ENCODE data around the gene LEMD2. TPM values are rescaled to one million over a fixed set of nuclear protein-coding genes. Genes with fewer than 3 reads are reported as not detected.

The LEMD2 gene
- total RNA-seq, 2 donors from 2014 or later: 57.4 to 77.2 TPM

DNA sequence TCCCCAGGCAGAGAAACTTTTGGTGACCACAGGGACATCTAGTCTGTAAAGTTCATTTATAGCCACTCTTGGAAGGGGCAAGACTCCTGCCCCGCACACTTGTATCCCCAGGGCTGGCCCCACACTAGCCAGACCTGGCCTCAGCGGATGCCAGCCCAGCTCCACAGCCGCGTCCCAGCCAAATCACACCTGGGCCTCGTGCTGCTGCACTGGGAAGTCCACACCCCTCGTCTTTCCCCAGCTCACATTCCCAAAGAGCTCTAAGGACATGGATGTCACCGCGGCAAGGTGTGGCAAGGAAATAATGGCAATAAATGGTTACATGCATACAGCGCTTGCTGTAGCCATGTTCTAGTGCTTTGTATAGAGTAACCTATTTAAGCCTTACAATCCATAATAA is 50.8 kb downstream of the LEMD2 start:
- Histone ChIP-seq H3K4me3 (no peak overlapping the region), H3K27me3 (replicated peaks; ENCODE audit: insufficient read depth) (no peaks in the 10 kb centered on the region), H3K9me3 (no peaks in the 10 kb centered on the region), H3K36me3 (no peaks in the 10 kb centered on the region), H3K4me1 (ENCODE audit: control insufficient read depth in 1 of 2, low read depth in 2 of 2) (no peaks in the 10 kb centered on the region), H3K27ac (no peak overlapping the region)
- ATAC-seq (ENCODE audit: insufficient number of reproducible peaks, low FRiP score, low read depth) (no peak), DNase-seq (ENCODE audit: low spot score) (no peak)
- TF ChIP-seq, protein P1, sequence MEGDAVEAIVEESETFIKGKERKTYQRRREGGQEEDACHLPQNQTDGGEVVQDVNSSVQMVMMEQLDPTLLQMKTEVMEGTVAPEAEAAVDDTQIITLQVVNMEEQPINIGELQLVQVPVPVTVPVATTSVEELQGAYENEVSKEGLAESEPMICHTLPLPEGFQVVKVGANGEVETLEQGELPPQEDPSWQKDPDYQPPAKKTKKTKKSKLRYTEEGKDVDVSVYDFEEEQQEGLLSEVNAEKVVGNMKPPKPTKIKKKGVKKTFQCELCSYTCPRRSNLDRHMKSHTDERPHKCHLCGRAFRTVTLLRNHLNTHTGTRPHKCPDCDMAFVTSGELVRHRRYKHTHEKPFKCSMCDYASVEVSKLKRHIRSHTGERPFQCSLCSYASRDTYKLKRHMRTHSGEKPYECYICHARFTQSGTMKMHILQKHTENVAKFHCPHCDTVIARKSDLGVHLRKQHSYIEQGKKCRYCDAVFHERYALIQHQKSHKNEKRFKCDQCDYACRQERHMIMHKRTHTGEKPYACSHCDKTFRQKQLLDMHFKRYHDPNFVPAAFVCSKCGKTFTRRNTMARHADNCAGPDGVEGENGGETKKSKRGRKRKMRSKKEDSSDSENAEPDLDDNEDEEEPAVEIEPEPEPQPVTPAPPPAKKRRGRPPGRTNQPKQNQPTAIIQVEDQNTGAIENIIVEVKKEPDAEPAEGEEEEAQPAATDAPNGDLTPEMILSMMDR (IDR thresholded peaks at IDR 0.05): no peak

DNA sequence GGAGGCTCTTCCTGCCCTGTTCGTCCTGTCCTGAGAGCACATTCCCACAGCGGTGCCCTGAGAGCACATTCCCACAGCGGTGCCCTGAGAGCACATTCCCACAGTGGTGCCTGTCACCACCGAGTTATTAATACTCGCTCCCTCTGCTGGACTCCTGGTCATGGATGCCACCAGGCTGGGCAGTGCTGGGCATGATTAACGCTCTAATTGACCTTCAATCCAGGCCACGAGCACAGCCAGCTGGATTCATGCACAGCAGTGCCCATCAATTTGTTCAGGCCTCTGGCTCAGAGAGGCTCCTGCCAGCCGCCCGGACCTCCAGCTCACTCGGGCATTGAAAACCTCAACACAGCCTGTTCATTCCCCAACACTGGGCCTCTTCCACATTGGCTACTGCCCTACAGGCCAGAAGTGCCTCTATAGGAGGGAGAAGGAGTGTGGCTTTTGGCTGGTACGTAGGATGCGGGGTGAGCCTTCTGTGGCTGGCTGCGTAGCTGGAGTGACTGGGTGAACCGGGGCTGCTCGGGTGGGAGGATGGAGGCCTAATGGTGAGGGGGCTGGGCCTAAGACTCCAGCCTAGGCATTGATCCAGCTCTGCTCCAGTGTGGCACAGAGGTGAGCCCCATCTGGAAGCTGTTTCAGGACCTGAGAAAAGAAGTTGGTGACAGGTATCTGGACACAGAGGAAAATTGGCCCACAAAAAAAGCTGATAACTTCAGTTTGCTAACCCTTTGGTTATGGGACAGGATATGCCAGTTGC is 51.5 kb downstream of the LEMD2 start:
- H3K9me3 ChIP-seq: no peaks in the 10 kb centered on the region
- no peaks in the 10 kb centered on the region for H3K4me1 ChIP-seq (ENCODE audit: control insufficient read depth in 1 of 2, low read depth in 2 of 2)
- no peak overlapping the region for H3K27ac ChIP-seq
- H3K36me3 ChIP-seq: no peaks in the 10 kb centered on the region
- H3K27me3 ChIP-seq (replicated peaks; ENCODE audit: insufficient read depth): no peaks in the 10 kb centered on the region
- no peak overlapping the region for H3K4me3 ChIP-seq
- DNase-seq (ENCODE audit: low spot score) (no peak), ATAC-seq (ENCODE audit: insufficient number of reproducible peaks, low FRiP score, low read depth) (no peak)
- TF ChIP-seq, protein P1 (IDR thresholded peaks at IDR 0.05): no peak

DNA sequence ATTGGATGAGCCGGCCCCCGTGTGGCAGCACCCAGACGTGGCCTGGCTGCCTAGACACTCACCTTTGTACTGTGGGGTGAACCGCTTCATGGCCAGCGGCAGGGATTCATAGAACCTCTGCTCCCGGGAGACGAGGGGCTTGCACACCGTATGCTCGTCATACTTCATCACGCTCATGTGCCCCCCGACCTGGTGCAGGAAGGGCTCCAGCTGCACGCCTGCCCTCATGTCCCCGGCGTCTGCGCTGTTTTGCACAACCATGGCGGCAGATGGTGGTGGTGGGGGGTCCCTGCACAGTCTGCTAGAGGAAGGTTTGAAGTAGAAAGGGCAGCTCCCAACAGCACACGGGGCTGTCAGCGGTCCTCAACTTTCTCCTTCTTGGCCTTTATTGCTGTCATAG is 53.7 kb downstream of the LEMD2 start:
- ATAC-seq (ENCODE audit: insufficient number of reproducible peaks, low FRiP score, low read depth): no peak
- no peaks in the 10 kb centered on the region for H3K9me3 ChIP-seq
- no peak overlapping the region for H3K27ac ChIP-seq
- TF ChIP-seq, protein P1 (IDR thresholded peaks at IDR 0.05): no peak
- no peaks in the 10 kb centered on the region for H3K36me3 ChIP-seq
- DNase-seq (ENCODE audit: low spot score): no peak
- H3K4me3 ChIP-seq: no peak overlapping the region
- no peaks in the 10 kb centered on the region for H3K27me3 ChIP-seq (replicated peaks; ENCODE audit: insufficient read depth)
- H3K4me1 ChIP-seq (ENCODE audit: control insufficient read depth in 1 of 2, low read depth in 2 of 2): no peaks in the 10 kb centered on the region

DNA sequence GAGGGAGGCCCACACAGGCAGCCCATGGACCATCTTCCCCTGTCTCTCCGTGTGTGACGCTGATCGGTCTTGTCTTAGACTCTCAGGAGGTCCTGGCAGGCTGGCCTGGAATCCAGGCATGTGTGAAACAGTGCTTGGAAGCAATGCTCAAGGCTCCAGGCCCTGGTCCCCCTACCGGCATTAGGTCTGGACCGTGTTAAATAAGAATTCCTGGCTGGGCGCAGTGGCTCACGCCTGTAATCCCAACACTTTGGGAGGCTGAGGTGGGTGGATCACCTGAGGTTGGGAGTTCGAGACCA is 55.3 kb downstream of the LEMD2 start:
- Histone ChIP-seq H3K36me3 (no peaks in the 10 kb centered on the region), H3K4me1 (ENCODE audit: control insufficient read depth in 1 of 2, low read depth in 2 of 2) (no peaks in the 10 kb centered on the region), H3K9me3 (no peaks in the 10 kb centered on the region), H3K27me3 (replicated peaks; ENCODE audit: insufficient read depth) (no peaks in the 10 kb centered on the region), H3K4me3 (no peak overlapping the region), H3K27ac (no peak overlapping the region)
- no peak for ATAC-seq (ENCODE audit: insufficient number of reproducible peaks, low FRiP score, low read depth)
- no peak for DNase-seq (ENCODE audit: low spot score)
- TF ChIP-seq, protein P1 (IDR thresholded peaks at IDR 0.05): no peak

DNA sequence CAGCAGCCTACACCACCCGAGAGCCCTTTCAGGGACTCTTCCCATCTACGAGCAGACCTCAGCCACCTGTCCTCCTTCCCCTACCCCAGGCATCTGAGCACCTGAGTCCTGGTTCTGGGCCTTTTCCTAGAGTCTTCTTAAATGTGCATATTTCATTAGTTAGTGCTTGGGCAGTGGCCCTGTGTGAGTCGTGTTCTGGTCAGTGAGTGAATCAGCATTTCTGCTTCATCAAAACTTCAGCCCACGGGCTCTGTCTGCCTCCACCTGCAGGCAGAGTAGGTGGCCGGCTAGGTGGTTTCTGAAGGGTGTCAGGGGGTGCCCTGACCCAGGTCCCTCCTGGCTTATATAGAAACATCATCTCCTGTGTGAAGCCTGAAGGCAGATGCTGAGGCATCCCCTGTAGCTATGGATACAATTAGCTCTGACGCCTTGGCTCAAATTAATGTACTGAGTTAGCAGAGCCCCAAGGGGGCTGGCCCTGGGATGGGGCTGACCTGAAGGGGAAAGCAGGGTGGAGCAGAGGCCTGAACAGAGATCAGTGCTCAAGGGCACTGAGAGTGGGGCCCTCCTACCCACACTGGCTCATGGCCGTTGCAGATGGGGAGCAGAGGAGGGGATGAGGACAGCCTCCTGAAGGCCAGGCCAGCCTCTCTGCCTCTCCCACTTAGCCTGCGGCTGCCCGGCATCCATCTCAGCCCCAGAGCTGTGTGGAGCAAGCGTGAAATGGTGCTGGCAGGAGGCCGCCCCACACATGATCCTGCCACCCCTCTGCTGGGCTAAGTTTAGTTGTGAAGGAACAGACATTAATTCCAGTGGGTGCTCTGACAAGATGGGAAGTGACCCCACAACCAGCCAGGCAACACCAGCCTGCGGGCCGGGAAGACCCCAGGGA is 55.9 kb downstream of the LEMD2 start:
- no peaks in the 10 kb centered on the region for H3K4me1 ChIP-seq (ENCODE audit: control insufficient read depth in 1 of 2, low read depth in 2 of 2)
- H3K27me3 ChIP-seq (replicated peaks; ENCODE audit: insufficient read depth): no peaks in the 10 kb centered on the region
- TF ChIP-seq, protein P1 (IDR thresholded peaks at IDR 0.05): no peak
- H3K36me3 ChIP-seq: no peaks in the 10 kb centered on the region
- H3K4me3 ChIP-seq: no peak overlapping the region
- ATAC-seq (ENCODE audit: insufficient number of reproducible peaks, low FRiP score, low read depth) (no peak), DNase-seq (ENCODE audit: low spot score) (no peak)
- H3K27ac ChIP-seq: no peak overlapping the region
- H3K9me3 ChIP-seq: no peaks in the 10 kb centered on the region
